DOHH2 (cell line): ENCODE measurements around the gene SLC49A4.

Experiments
- CTCF ChIP-seq: fragments of 200-600 bp; sonication (generic); IDR thresholded peaks from one replicate; pipeline ENCODE4 v1.5.1; 2014; ENCODE audit warnings: antibody characterized with exemption, mild to moderate bottlenecking, low read depth, low read length; ENCODE audit not compliant: poor library complexity, severe bottlenecking
- EZH2phosphoT487 ChIP-seq: fragments of 200-600 bp; sonication (generic); IDR thresholded peaks from 2 replicates; pipeline ENCODE4 v1.6.1; 2017; ENCODE audit warnings: borderline replicate concordance, mild to moderate bottlenecking, antibody characterized with exemption, low read length, moderate library complexity, mixed read lengths

GRCh38 chr3:122770521-122771202 lies 24.2 kb upstream of the SLC49A4 start:
- TF ChIP-seq EZH2phosphoT487 (no peak), CTCF (no peak)
